GM12892 (cell line): ENCODE measurements around the gene MX2.

Experiments
- POLR2A ChIP-seq: IDR thresholded peaks from 2 replicates; pipeline ENCODE4 v1.6.1; 2011; ENCODE audit warnings: low read depth, low read length, control low read depth
- POLR2AphosphoS5 ChIP-seq: IDR thresholded peaks from 2 replicates; pipeline ENCODE4 v1.6.1; 2011; ENCODE audit warnings: low read depth, low read length, control low read depth

DNA sequence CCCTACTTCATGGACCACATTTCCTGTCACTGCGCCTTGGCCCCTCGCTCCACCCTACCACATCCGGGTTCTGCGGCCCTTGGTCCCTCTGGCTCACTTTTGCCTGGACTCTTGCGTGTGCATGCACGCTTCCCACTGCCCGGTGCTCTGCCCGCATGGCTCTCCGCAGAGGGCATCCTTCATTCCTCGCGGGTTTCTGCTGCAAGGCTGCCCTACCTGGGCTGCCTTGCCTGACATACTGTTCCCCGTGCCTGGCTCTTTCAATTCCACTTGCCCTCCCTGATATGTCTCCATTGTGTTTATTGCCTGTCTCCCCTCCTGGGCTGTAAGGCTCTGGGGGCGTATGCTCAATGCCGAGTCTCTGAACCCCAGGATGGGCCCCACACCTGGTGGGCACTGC lies 26.4 kb downstream of the MX2 start:
- no peak for TF ChIP-seq POLR2A
- TF ChIP-seq POLR2AphosphoS5: no peak
